HCT116 (cell line): ENCODE results near the gene RAP1A. TPM values are rescaled to one million over a fixed set of nuclear protein-coding genes. Genes with fewer than 3 reads are reported as not detected.

Experiments
- ATAC-seq: fragments of 200-7000 bp; cut with Tn5 transposase; 2 replicates; pipeline ENCODE4 v1.9.1; 2020; ENCODE audit warnings: mild to moderate bottlenecking, moderate library complexity
- BruUV-seq: library from RNA; stranded (reverse); fragments of 400-500 nt; replicated peaks from 2 replicates; lab custom pipeline; 2021; lab: Mats Ljungman, UMichigan
- CTCF ChIA-PET: fragments of 300-600 bp; sonication (Branson Sonifier 250); formaldehyde crosslinking; loops from one replicate; lab custom pipeline; 2021; ENCODE audit warnings: antibody characterized with exemption; lab: Charles Lee
- POLR2A ChIA-PET: fragments of 300-600, 350-600 bp; sonication (Branson Sonifier 250); formaldehyde crosslinking; loops from one replicate; lab custom pipeline; 2021; ENCODE audit warnings: antibody characterized with exemption; lab: Charles Lee
- RAD21 ChIA-PET, 2 experiments: fragments of 300-600 bp; sonication (Branson Sonifier 250); formaldehyde crosslinking; loops; one replicate each; lab custom pipeline; 2023; ENCODE audit warnings: low total read pairs in 2 of 2; ENCODE audit not compliant: uncharacterized antibody in 2 of 2, unreplicated experiment in 2 of 2, low non-redundant PET in 1 of 2; lab: Charles Lee
- DNase-seq: peaks from one replicate; pipeline ENCODE4 v3.0.0-alpha.2; 2010; ENCODE audit warnings: low read depth, low spot score
- H2AFZ ChIP-seq: fragments of 200-600 bp; shearing (Covaris generic), sonication (generic); 2 replicates; pipeline ENCODE4 v1.6.1; 2017; ENCODE audit warnings: low read depth, mixed run types, mixed read lengths, antibody characterized with exemption, low read length; ENCODE audit not compliant: poor library complexity, severe bottlenecking
- H3K27ac ChIP-seq: 2 replicates; pipeline ENCODE4 v1.5.1; 2012; ENCODE audit warnings: low read depth, low read length
- H3K27me3 ChIP-seq: fragments of 200-600 bp; sonication (generic); 2 replicates; pipeline ENCODE4 v1.6.1; 2016; ENCODE audit warnings: mixed run types, low read length, mixed read lengths; ENCODE audit not compliant: insufficient read depth
- H3K36me3 ChIP-seq, 2 experiments: fragments of 200-500 bp in 1 of 2; fragments of 200-600 bp in 1 of 2; sonication (Bioruptor generic) in 1 of 2; sonication (generic) in 1 of 2; 2 replicates each; pipeline versions ENCODE4 v1.5.1 to v1.6.1; 2014 to 2016; ENCODE audit warnings: low read length in 2 of 2, inconsistent platforms in 1 of 2, mixed read lengths in 1 of 2, mixed run types in 1 of 2; ENCODE audit not compliant: insufficient read depth in 2 of 2, control insufficient read depth in 1 of 2
- H3K4me1 ChIP-seq, 2 experiments: fragments of 200-600 bp in 1 of 2; sonication (generic) in 1 of 2; 2 replicates each; pipeline versions ENCODE4 v1.5.1 to v1.6.1; 2012 to 2017; ENCODE audit warnings: low read length in 2 of 2, inconsistent platforms in 1 of 2, mild to moderate bottlenecking in 1 of 2, mixed read lengths in 1 of 2, mixed run types in 1 of 2, moderate library complexity in 1 of 2; ENCODE audit not compliant: insufficient read depth in 2 of 2, control insufficient read depth in 1 of 2
- H3K4me2 ChIP-seq: fragments of 200-600 bp; sonication (generic); 2 replicates; pipeline ENCODE4 v1.6.1; 2017; ENCODE audit warnings: mixed run types, low read length, mixed read lengths
- H3K4me3 ChIP-seq, 2 experiments: fragments of 200-600 bp in 1 of 2; sonication (generic) in 1 of 2; replicated peaks in 1 of 2; 2 replicates each; pipeline ENCODE4 v1.5.1; 2011 to 2016; ENCODE audit warnings: low read length in 2 of 2, control low read depth in 1 of 2, low read depth in 1 of 2, mild to moderate bottlenecking in 1 of 2, mixed read lengths in 1 of 2, mixed run types in 1 of 2
- H3K79me2 ChIP-seq: fragments of 200-600 bp; sonication (generic); 2 replicates; pipeline ENCODE4 v1.6.1; 2017; ENCODE audit warnings: mild to moderate bottlenecking, mixed run types, low read length, moderate library complexity, mixed read lengths; ENCODE audit not compliant: insufficient read depth
- H3K9ac ChIP-seq: fragments of 200-600 bp; sonication (generic); 2 replicates; pipeline ENCODE4 v1.6.1; 2016; ENCODE audit warnings: low read length, mixed read lengths
- H3K9me2 ChIP-seq: fragments of 200-600 bp; sonication (generic), shearing (Covaris generic); 2 replicates; pipeline ENCODE4 v1.6.1; 2017; ENCODE audit warnings: mixed run types, mild to moderate bottlenecking, moderate library complexity; ENCODE audit not compliant: insufficient read depth
- H3K9me3 ChIP-seq, 2 experiments: fragments of 200-500 bp in 1 of 2; fragments of 200-600 bp in 1 of 2; sonication (Bioruptor generic) in 1 of 2; sonication (generic) in 1 of 2; 2 replicates each; pipeline ENCODE4 v1.6.1; 2014 to 2017; ENCODE audit warnings: low read length in 2 of 2, mixed read lengths in 2 of 2, inconsistent platforms in 1 of 2, low read depth in 1 of 2, mild to moderate bottlenecking in 1 of 2, mixed run types in 1 of 2, moderate library complexity in 1 of 2; ENCODE audit not compliant: control insufficient read depth in 1 of 2, insufficient read depth in 1 of 2
- H4K20me1 ChIP-seq: fragments of 200-600 bp; sonication (generic), shearing (Covaris generic); 2 replicates; pipeline ENCODE4 v1.6.1; 2017; ENCODE audit warnings: mixed run types, mild to moderate bottlenecking, moderate library complexity; ENCODE audit not compliant: insufficient read depth
- CBX3 ChIP-seq: IDR thresholded peaks from 2 replicates; pipeline ENCODE4 v1.6.1; 2012; ENCODE audit warnings: low read depth
- CEBPB ChIP-seq: IDR thresholded peaks from 2 replicates; pipeline ENCODE4 v1.6.1; 2012; ENCODE audit warnings: low read depth
- ELF1 ChIP-seq: IDR thresholded peaks from 2 replicates; pipeline ENCODE4 v1.6.1; 2012; ENCODE audit warnings: low read depth, borderline replicate concordance
- EZH2 ChIP-seq: fragments of 200-600 bp; sonication (generic); IDR thresholded peaks from 2 replicates; pipeline ENCODE4 v1.6.1; 2017; ENCODE audit warnings: antibody characterized with exemption, mixed run types
- EZH2phosphoT487 ChIP-seq: fragments of 200-600 bp; IDR thresholded peaks from 2 replicates; pipeline ENCODE4 v1.6.1; 2018; ENCODE audit warnings: antibody characterized with exemption, borderline replicate concordance
- FOSL1 ChIP-seq: IDR thresholded peaks from 2 replicates; pipeline ENCODE4 v1.6.1; 2012; ENCODE audit warnings: low read depth
- JUND ChIP-seq: IDR thresholded peaks from 2 replicates; pipeline ENCODE4 v1.6.1; 2012
- POLR2AphosphoS5 ChIP-seq: IDR thresholded peaks from 2 replicates; pipeline ENCODE4 v1.6.1; 2011; ENCODE audit warnings: mild to moderate bottlenecking, low read depth, low read length, moderate library complexity
- RAD21 ChIP-seq: IDR thresholded peaks from 2 replicates; pipeline ENCODE4 v1.6.1; 2012; ENCODE audit warnings: low read depth, mild to moderate bottlenecking
- SIN3A ChIP-seq: IDR thresholded peaks from 2 replicates; pipeline ENCODE4 v1.6.1; 2012; ENCODE audit warnings: low read depth
- SP1 ChIP-seq: IDR thresholded peaks from 2 replicates; pipeline ENCODE4 v1.6.1; 2012; ENCODE audit warnings: low read depth
- SRF ChIP-seq: IDR thresholded peaks from 2 replicates; pipeline ENCODE4 v1.6.1; 2012; ENCODE audit warnings: low read depth
- TCF7L2 ChIP-seq: IDR thresholded peaks from 2 replicates; pipeline ENCODE4 v1.7.0; 2011; ENCODE audit warnings: borderline replicate concordance, inconsistent platforms; ENCODE audit not compliant: insufficient read depth, insufficient read length; ENCODE audit errors: extremely low read depth
- intact Hi-C: fragments of 100-400 bp; cut with micrococcal nuclease; formaldehyde crosslinking; loops from 2 replicates; pipeline ENCODE4 v1.10.0; 2022
- total RNA-seq: library from RNA; stranded (reverse); gene quantifications from one replicate; pipeline ENCODE4 v1.2.1, GENCODE V29; 2021; ENCODE audit not compliant: unreplicated experiment
- TF ChIP-seq, protein P1 (sequence below): IDR thresholded peaks from 2 replicates; pipeline ENCODE4 v1.6.1; 2011; ENCODE audit warnings: mild to moderate bottlenecking, low read length, moderate library complexity; ENCODE audit not compliant: insufficient replicate concordance; ENCODE audit errors: extremely low read depth
- TF ChIP-seq, protein P2 (sequence below): IDR thresholded peaks from 2 replicates; pipeline ENCODE4 v1.6.1; 2012
- TF ChIP-seq, protein P3 (sequence below): IDR thresholded peaks from 2 replicates; pipeline ENCODE4 v1.6.1; 2012; ENCODE audit warnings: low read depth
- TF ChIP-seq, protein P4 (sequence below), 3 experiments: fragments of 200-600 bp in 1 of 3; sonication (generic) in 1 of 3; IDR thresholded peaks in 2 of 3; conservative IDR thresholded peaks in 1 of 3; 2 replicates each; pipeline ENCODE4 v1.5.1; 2012 to 2017; ENCODE audit warnings: low read depth in 2 of 3, low read length in 2 of 3, antibody characterized with exemption in 1 of 3, borderline replicate concordance in 1 of 3, control low read depth in 1 of 3, mild to moderate bottlenecking in 1 of 3, mixed read lengths in 1 of 3, mixed run types in 1 of 3, moderate library complexity in 1 of 3; ENCODE audit not compliant: insufficient read depth in 1 of 3

The RAP1A gene
- total RNA-seq, 1 experiment from 2014 or later: 46.2 TPM

- Histone ChIP-seq H4K20me1 (no peaks in the 10 kb centered on the region), H3K9me2 (no peaks in the 10 kb centered on the region), H2AFZ (no peak overlapping the region), H3K4me3 (no peak overlapping the region), H3K79me2 (no peaks in the 10 kb centered on the region), H3K4me2 (peak overlapping the region; percentile 37; the same call in 1 of the 2 replicates), H3K27ac (no peak overlapping the region), H3K4me1 (peaks cover 9 to 12% of the 10 kb centered on the region in 2 experiments), H3K27me3 (no peaks in the 10 kb centered on the region), H3K9me3 (no peaks in the 10 kb centered on the region), H3K9ac (no peak overlapping the region), H3K36me3 (peaks cover 10 to 16% of the 10 kb centered on the region in 2 experiments; a peak in 2 of 4 replicates)
- BruUV-seq: no TSS peak
- ChIA-PET POLR2A (no interaction called here), RAD21 (no interaction called here), CTCF (interaction anchor here (0.7 to 3.1 kb wide), 2 partner anchors 9 to 43 kb away, joined by 3 to 14 read pairs; no protein-coding TSS in a partner anchor)
- DNase-seq (peak; percentile 26), ATAC-seq (peak; percentile 83)
- TF ChIP-seq, protein P1, sequence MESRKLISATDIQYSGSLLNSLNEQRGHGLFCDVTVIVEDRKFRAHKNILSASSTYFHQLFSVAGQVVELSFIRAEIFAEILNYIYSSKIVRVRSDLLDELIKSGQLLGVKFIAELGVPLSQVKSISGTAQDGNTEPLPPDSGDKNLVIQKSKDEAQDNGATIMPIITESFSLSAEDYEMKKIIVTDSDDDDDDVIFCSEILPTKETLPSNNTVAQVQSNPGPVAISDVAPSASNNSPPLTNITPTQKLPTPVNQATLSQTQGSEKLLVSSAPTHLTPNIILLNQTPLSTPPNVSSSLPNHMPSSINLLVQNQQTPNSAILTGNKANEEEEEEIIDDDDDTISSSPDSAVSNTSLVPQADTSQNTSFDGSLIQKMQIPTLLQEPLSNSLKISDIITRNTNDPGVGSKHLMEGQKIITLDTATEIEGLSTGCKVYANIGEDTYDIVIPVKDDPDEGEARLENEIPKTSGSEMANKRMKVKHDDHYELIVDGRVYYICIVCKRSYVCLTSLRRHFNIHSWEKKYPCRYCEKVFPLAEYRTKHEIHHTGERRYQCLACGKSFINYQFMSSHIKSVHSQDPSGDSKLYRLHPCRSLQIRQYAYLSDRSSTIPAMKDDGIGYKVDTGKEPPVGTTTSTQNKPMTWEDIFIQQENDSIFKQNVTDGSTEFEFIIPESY: no peak
- TF ChIP-seq CEBPB (peak; percentile 22; the same call in 1 of the 2 replicates), EZH2 (no peak), TCF7L2 (no peak), ELF1 (no peak), EZH2phosphoT487 (no peak), CBX3 (no peak), SRF (no peak), RAD21 (no peak), JUND (peak; percentile 47; the same call in 1 of the 2 replicates), SP1 (no peak), SIN3A (no peak), POLR2AphosphoS5 (no peak), FOSL1 (peak; percentile 45)
- TF ChIP-seq, protein P2, sequence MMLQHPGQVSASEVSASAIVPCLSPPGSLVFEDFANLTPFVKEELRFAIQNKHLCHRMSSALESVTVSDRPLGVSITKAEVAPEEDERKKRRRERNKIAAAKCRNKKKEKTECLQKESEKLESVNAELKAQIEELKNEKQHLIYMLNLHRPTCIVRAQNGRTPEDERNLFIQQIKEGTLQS: no peak
- TF ChIP-seq, protein P3, sequence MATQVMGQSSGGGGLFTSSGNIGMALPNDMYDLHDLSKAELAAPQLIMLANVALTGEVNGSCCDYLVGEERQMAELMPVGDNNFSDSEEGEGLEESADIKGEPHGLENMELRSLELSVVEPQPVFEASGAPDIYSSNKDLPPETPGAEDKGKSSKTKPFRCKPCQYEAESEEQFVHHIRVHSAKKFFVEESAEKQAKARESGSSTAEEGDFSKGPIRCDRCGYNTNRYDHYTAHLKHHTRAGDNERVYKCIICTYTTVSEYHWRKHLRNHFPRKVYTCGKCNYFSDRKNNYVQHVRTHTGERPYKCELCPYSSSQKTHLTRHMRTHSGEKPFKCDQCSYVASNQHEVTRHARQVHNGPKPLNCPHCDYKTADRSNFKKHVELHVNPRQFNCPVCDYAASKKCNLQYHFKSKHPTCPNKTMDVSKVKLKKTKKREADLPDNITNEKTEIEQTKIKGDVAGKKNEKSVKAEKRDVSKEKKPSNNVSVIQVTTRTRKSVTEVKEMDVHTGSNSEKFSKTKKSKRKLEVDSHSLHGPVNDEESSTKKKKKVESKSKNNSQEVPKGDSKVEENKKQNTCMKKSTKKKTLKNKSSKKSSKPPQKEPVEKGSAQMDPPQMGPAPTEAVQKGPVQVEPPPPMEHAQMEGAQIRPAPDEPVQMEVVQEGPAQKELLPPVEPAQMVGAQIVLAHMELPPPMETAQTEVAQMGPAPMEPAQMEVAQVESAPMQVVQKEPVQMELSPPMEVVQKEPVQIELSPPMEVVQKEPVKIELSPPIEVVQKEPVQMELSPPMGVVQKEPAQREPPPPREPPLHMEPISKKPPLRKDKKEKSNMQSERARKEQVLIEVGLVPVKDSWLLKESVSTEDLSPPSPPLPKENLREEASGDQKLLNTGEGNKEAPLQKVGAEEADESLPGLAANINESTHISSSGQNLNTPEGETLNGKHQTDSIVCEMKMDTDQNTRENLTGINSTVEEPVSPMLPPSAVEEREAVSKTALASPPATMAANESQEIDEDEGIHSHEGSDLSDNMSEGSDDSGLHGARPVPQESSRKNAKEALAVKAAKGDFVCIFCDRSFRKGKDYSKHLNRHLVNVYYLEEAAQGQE: no peak
- TF ChIP-seq, protein P4, sequence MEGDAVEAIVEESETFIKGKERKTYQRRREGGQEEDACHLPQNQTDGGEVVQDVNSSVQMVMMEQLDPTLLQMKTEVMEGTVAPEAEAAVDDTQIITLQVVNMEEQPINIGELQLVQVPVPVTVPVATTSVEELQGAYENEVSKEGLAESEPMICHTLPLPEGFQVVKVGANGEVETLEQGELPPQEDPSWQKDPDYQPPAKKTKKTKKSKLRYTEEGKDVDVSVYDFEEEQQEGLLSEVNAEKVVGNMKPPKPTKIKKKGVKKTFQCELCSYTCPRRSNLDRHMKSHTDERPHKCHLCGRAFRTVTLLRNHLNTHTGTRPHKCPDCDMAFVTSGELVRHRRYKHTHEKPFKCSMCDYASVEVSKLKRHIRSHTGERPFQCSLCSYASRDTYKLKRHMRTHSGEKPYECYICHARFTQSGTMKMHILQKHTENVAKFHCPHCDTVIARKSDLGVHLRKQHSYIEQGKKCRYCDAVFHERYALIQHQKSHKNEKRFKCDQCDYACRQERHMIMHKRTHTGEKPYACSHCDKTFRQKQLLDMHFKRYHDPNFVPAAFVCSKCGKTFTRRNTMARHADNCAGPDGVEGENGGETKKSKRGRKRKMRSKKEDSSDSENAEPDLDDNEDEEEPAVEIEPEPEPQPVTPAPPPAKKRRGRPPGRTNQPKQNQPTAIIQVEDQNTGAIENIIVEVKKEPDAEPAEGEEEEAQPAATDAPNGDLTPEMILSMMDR (IDR thresholded peaks at IDR 0.05 in 2 of 3, conservative IDR thresholded peaks at IDR 0.05 in 1 of 3; ENCODE audit: borderline replicate concordance in 1 of 3, insufficient read depth in 1 of 3, low read depth in 2 of 3, low read length in 2 of 3): no peak
- intact Hi-C loops: no loop called here
Observed at GRCh38 chr1:111704776-111705175, 85.2 kb downstream of the RAP1A start.
